Vagina (tissue), 2 donors: ENCODE measurements around the gene F12.

ENCODE experiments used
- POLR2A ChIP-seq, 2 donors: fragments of 450-650 bp; IDR thresholded peaks; one replicate each; pipeline ENCODE4 v1.6.1; 2017; ENCODE audit warnings: antibody characterized with exemption in 2 of 2, mild to moderate bottlenecking in 2 of 2, moderate library complexity in 2 of 2
- TF ChIP-seq, protein P1 (sequence below), 3 experiments: fragments of 450-650 bp in 2 of 3; fragments of 200-600 bp in 1 of 3; sonication (generic) in 1 of 3; IDR thresholded peaks; one replicate each; pipeline ENCODE4 v1.5.1; 2017 to 2019; ENCODE audit warnings: antibody characterized with exemption in 3 of 3, mild to moderate bottlenecking in 2 of 3, moderate library complexity in 2 of 3

GRCh38 chr5:177393206-177393765 lies 16.1 kb downstream of the F12 start:
- TF ChIP-seq, protein P1, sequence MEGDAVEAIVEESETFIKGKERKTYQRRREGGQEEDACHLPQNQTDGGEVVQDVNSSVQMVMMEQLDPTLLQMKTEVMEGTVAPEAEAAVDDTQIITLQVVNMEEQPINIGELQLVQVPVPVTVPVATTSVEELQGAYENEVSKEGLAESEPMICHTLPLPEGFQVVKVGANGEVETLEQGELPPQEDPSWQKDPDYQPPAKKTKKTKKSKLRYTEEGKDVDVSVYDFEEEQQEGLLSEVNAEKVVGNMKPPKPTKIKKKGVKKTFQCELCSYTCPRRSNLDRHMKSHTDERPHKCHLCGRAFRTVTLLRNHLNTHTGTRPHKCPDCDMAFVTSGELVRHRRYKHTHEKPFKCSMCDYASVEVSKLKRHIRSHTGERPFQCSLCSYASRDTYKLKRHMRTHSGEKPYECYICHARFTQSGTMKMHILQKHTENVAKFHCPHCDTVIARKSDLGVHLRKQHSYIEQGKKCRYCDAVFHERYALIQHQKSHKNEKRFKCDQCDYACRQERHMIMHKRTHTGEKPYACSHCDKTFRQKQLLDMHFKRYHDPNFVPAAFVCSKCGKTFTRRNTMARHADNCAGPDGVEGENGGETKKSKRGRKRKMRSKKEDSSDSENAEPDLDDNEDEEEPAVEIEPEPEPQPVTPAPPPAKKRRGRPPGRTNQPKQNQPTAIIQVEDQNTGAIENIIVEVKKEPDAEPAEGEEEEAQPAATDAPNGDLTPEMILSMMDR (IDR thresholded peaks at IDR 0.05) = no peak
- no peak for TF ChIP-seq POLR2A (IDR thresholded peaks at IDR 0.05)
